Measurements from ENCODE around the gene ST8SIA4.

- no peak for TF ChIP-seq POLR2A (IDR thresholded peaks at IDR 0.05; ENCODE audit: low read length)
- TF ChIP-seq GATA1 (IDR thresholded peaks at IDR 0.05; ENCODE audit: low read depth, low read length), result no peak
These were observed 100.9 kb downstream of the ST8SIA4 start for GRCh38 chr5:100802208-100802607.
